HepG2 (cell line): ENCODE data around the gene TRIM15. TPM values are rescaled to one million over a fixed set of nuclear protein-coding genes. Genes with fewer than 3 reads are reported as not detected.
A peak's percentile ranks its signal among the peaks of the same experiment; 100 is the strongest.

ENCODE experiments used
- ASH2L ChIP-seq: fragments of 300-600, 200-600 bp; sonication (generic); IDR thresholded peaks from 2 replicates; pipeline ENCODE4 v1.7.0; 2017; ENCODE audit warnings: low read depth, mild to moderate bottlenecking, moderate library complexity, mixed read lengths, low read length; ENCODE audit not compliant: insufficient read length
- GPN1 ChIP-seq: sonication (generic); formaldehyde crosslinking; IDR thresholded peaks from 2 replicates; pipeline ENCODE4 v1.5.1; 2020; ENCODE audit warnings: missing genetic modification reagents, borderline replicate concordance
- ISL2 ChIP-seq: sonication (generic); formaldehyde crosslinking; IDR thresholded peaks from 2 replicates; pipeline ENCODE4 v1.5.0; 2020; ENCODE audit warnings: missing genetic modification reagents
- NR1H2 ChIP-seq: sonication (generic); formaldehyde crosslinking; IDR thresholded peaks from 2 replicates; pipeline ENCODE4 v1.8.1; 2022; ENCODE audit warnings: low read depth, missing genetic modification reagents, borderline replicate concordance
- PCBP1 ChIP-seq: fragments of 200-400 bp; formaldehyde crosslinking; IDR thresholded peaks from 2 replicates; pipeline ENCODE4 v1.6.1; 2017; ENCODE audit warnings: mild to moderate bottlenecking, low read depth, low read length, borderline replicate concordance
- RARA ChIP-seq: IDR thresholded peaks from 2 replicates; pipeline ENCODE4 v1.6.1; 2016; ENCODE audit warnings: missing genetic modification reagents, missing compliant biosample characterization
- RBAK ChIP-seq: sonication (generic); formaldehyde crosslinking; IDR thresholded peaks from 2 replicates; pipeline ENCODE4 v1.5.1; 2020; ENCODE audit warnings: mild to moderate bottlenecking, missing genetic modification reagents
- SAP130 ChIP-seq: IDR thresholded peaks from 2 replicates; pipeline ENCODE4 v1.6.1; 2016; ENCODE audit warnings: low read depth
- SRSF4 ChIP-seq: fragments of 200-400 bp; formaldehyde crosslinking; IDR thresholded peaks from one replicate; pipeline ENCODE4 v1.6.1; 2018; ENCODE audit warnings: mild to moderate bottlenecking, low read depth, low read length, moderate library complexity; ENCODE audit not compliant: poor library complexity, severe bottlenecking
- XRCC5 ChIP-seq: fragments of 200-400 bp; formaldehyde crosslinking; optimal IDR thresholded peaks from 2 replicates; pipeline ENCODE3; 2017; ENCODE audit warnings: mild to moderate bottlenecking, low read length
- ZFP37 ChIP-seq: sonication (generic); formaldehyde crosslinking; IDR thresholded peaks from 2 replicates; pipeline ENCODE4 v1.4.0; 2020; ENCODE audit warnings: missing genetic modification reagents, borderline replicate concordance
- ZMAT3 ChIP-seq: sonication (generic); formaldehyde crosslinking; conservative IDR thresholded peaks from 2 replicates; pipeline ENCODE4 v1.7.0; 2021; ENCODE audit warnings: missing genetic modification reagents
- ZNF207 ChIP-seq: fragments of 450-650 bp; IDR thresholded peaks from 2 replicates; pipeline ENCODE4 v1.6.1; 2016; ENCODE audit warnings: antibody characterized with exemption, borderline replicate concordance
- ZNF333 ChIP-seq: sonication (generic); formaldehyde crosslinking; IDR thresholded peaks from 2 replicates; pipeline ENCODE4 v1.4.0; 2020; ENCODE audit warnings: mild to moderate bottlenecking, missing genetic modification reagents, borderline replicate concordance
- ZNF468 ChIP-seq: sonication (generic); formaldehyde crosslinking; IDR thresholded peaks from 2 replicates; pipeline ENCODE4 v1.8.0; 2022; ENCODE audit warnings: mild to moderate bottlenecking, moderate library complexity, missing genetic modification reagents
- ZNF678 ChIP-seq: sonication (generic); formaldehyde crosslinking; IDR thresholded peaks from 2 replicates; pipeline ENCODE4 v1.4.0; 2020; ENCODE audit warnings: mild to moderate bottlenecking, missing genetic modification reagents
- polyA plus RNA-seq, 8 experiments: library from polyadenylated mRNA; depleted of rRNA in 3 of 8; stranded (reverse) in 7 of 8; unstranded in 1 of 8; fragments of >200 nt; fragmentation: Illumina TruSeq in 4 of 8; extraction: Trizol in 4 of 8; gene quantifications; 2 replicates each; pipeline versions ENCODE4 v1.2.1 to v1.2.3, GENCODE V29; 2011 to 2016; ENCODE audit warnings: low read depth in 4 of 8, missing spikeins in 1 of 8, mixed read lengths in 1 of 8; ENCODE audit not compliant: insufficient read depth in 1 of 8
- total RNA-seq, 5 experiments: library from RNA; depleted of rRNA; stranded (reverse); fragments of >200 nt; fragmentation: Illumina TruSeq; extraction: Trizol; gene quantifications; 2 replicates each; pipeline ENCODE4 v1.2.3, GENCODE V29; 2016; ENCODE audit warnings: low read depth in 1 of 5
- TF ChIP-seq, protein P1 (sequence below): sonication (generic); formaldehyde crosslinking; IDR thresholded peaks from 2 replicates; pipeline ENCODE4 v1.4.0; 2020; ENCODE audit warnings: missing genetic modification reagents
- TF ChIP-seq, protein P2 (sequence below): sonication (generic); formaldehyde crosslinking; IDR thresholded peaks from 2 replicates; pipeline ENCODE4 v1.4.0; 2020; ENCODE audit warnings: mild to moderate bottlenecking, missing genetic modification reagents
- TF ChIP-seq, protein P3 (sequence below): sonication (generic); formaldehyde crosslinking; IDR thresholded peaks from 2 replicates; pipeline ENCODE4 v1.5.1; 2020; ENCODE audit warnings: missing genetic modification reagents, mild to moderate bottlenecking, borderline replicate concordance
- TF ChIP-seq, protein P4 (sequence below): sonication (generic); formaldehyde crosslinking; IDR thresholded peaks from 2 replicates; pipeline ENCODE4 v1.8.1; 2022; ENCODE audit warnings: mild to moderate bottlenecking, missing genetic modification reagents
- TF ChIP-seq, protein P5 (sequence below): sonication (generic); formaldehyde crosslinking; IDR thresholded peaks from 2 replicates; pipeline ENCODE4 v1.5.1; 2020; ENCODE audit warnings: mild to moderate bottlenecking, missing genetic modification reagents
- TF ChIP-seq, protein P6 (sequence below): IDR thresholded peaks from 2 replicates; pipeline ENCODE4 v1.6.1; 2016; ENCODE audit warnings: missing biosample characterization, missing genetic modification reagents, low read depth

The TRIM15 gene
- total and polyA plus RNA-seq, 2 of the 13 experiments (the other 11 are each of a cell fraction or from before 2014, with no cell fraction given): 35.1 to 38.2 TPM

DNA sequence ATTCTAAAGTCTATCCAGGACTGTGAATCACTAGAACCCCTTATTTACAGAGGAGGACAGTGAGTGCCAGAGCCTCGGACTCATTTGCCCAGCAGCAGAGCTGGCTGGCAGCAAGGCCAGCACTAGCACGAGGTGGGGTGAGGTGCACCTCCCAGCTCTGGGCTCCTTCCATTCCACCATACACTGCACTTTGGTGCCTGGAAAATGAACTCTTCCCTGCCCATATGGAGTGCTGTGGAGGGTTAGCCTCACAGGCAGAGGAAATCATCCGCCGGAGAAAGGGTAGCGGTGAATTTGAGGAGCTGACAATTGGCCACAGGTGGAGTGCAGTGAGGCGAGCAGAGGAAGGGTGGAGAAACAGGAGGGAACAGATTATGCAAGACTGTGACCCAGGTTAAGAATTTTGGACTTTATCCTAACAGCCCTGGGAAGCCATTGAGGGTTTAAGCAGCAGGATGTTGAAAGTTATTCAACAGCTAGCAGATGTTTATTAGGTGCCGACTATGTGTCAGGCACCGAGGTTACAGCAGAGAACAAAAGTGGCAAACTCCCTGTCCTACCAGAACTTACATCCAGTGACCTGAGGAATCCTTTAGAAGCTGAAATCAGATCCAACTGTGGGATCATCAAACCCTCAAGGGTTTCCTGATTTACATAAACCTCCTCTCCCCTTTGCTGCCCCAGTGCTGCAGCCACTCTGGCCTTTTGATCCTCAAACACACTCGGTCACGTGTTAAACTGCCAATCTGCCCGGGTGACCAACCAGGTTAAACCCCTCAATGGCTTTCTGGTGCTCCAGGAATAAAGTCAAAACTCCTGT lies 43.7 kb downstream of the TRIM15 start (continued):
- TF ChIP-seq, protein P1, sequence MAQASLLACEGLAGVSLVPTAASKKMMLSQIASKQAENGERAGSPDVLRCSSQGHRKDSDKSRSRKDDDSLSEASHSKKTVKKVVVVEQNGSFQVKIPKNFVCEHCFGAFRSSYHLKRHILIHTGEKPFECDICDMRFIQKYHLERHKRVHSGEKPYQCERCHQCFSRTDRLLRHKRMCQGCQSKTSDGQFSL (CRISPR knock-in tag): no peak
- TF ChIP-seq, protein P2, sequence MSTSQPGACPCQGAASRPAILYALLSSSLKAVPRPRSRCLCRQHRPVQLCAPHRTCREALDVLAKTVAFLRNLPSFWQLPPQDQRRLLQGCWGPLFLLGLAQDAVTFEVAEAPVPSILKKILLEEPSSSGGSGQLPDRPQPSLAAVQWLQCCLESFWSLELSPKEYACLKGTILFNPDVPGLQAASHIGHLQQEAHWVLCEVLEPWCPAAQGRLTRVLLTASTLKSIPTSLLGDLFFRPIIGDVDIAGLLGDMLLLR: no peak
- TF ChIP-seq SRSF4: no peak
- peak; percentile 97 for TF ChIP-seq ASH2L
- TF ChIP-seq XRCC5: peak; percentile 29
- peak; percentile 83 for TF ChIP-seq ISL2 (CRISPR knock-in tag)
- TF ChIP-seq ZMAT3 (CRISPR knock-in tag): no peak
- TF ChIP-seq RARA (CRISPR knock-in tag): peak; percentile 99
- TF ChIP-seq ZNF207: no peak
- no peak for TF ChIP-seq PCBP1
- TF ChIP-seq, protein P3, sequence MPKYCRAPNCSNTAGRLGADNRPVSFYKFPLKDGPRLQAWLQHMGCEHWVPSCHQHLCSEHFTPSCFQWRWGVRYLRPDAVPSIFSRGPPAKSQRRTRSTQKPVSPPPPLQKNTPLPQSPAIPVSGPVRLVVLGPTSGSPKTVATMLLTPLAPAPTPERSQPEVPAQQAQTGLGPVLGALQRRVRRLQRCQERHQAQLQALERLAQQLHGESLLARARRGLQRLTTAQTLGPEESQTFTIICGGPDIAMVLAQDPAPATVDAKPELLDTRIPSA (CRISPR knock-in tag): no peak
- TF ChIP-seq ZFP37 (CRISPR knock-in tag): peak; percentile 69; the same call in 1 of the 2 replicates
- TF ChIP-seq ZNF333 (CRISPR knock-in tag): no peak
- TF ChIP-seq RBAK (CRISPR knock-in tag): peak; percentile 87
- TF ChIP-seq, protein P4, sequence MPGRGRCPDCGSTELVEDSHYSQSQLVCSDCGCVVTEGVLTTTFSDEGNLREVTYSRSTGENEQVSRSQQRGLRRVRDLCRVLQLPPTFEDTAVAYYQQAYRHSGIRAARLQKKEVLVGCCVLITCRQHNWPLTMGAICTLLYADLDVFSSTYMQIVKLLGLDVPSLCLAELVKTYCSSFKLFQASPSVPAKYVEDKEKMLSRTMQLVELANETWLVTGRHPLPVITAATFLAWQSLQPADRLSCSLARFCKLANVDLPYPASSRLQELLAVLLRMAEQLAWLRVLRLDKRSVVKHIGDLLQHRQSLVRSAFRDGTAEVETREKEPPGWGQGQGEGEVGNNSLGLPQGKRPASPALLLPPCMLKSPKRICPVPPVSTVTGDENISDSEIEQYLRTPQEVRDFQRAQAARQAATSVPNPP (CRISPR knock-in tag): peak; percentile 87; the same call in 1 of the 2 replicates
- no peak; the same call in 1 of the 2 replicates for TF ChIP-seq ZNF468 (CRISPR knock-in tag)
- no peak for TF ChIP-seq NR1H2 (CRISPR knock-in tag)
- TF ChIP-seq ZNF678 (CRISPR knock-in tag): no peak; the same call in 1 of the 2 replicates
- TF ChIP-seq, protein P5, sequence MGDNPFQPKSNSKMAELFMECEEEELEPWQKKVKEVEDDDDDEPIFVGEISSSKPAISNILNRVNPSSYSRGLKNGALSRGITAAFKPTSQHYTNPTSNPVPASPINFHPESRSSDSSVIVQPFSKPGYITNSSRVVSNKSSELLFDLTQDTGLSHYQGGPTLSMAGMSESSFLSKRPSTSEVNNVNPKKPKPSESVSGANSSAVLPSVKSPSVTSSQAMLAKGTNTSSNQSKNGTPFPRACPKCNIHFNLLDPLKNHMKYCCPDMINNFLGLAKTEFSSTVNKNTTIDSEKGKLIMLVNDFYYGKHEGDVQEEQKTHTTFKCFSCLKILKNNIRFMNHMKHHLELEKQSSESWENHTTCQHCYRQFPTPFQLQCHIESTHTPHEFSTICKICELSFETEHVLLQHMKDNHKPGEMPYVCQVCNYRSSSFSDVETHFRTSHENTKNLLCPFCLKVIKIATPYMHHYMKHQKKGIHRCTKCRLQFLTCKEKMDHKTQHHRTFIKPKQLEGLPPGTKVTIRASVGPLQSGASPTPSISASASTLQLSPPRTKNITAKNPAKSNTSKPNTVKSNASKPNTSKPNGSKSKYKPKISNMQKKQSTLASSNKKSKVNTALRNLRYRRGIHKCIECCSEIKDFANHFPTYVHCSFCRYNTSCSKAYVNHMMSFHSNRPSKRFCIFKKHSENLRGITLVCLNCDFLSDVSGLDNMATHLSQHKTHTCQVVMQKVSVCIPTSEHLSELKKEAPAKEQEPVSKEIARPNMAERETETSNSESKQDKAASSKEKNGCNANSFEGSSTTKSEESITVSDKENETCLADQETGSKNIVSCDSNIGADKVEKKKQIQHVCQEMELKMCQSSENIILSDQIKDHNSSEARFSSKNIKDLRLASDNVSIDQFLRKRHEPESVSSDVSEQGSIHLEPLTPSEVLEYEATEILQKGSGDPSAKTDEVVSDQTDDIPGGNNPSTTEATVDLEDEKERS (CRISPR knock-in tag): no peak; the same call in none of the 2 replicates
- no peak; the same call in 1 of the 2 replicates for TF ChIP-seq GPN1 (CRISPR knock-in tag)
- peak; percentile 88 for TF ChIP-seq SAP130 (CRISPR knock-in tag)
- TF ChIP-seq, protein P6, sequence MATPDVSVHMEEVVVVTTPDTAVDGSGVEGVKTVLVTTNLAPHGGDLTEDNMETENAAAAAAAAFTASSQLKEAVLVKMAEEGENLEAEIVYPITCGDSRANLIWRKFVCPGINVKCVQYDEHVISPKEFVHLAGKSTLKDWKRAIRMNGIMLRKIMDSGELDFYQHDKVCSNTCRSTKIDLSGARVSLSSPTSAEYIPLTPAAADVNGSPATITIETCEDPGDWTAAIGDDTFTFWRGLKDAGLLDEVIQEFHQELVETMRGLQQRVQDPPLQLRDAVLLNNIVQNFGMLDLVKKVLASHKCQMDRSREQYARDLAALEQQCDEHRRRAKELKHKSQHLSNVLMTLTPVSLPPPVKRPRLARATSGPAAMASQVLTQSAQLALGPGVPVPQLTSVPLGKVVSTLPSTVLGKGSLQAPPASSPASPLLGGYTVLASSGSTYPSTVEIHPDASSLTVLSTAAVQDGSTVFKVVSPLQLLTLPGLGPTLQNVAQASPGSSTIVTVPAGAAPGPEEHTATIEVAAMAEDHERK (CRISPR knock-in tag): 0 out of 2 replicates have a peak, but pooled peaks have one; percentile 42
